ENCODE data around the gene PEX16.

The PEX16 gene

GRCh38 chr11:45927332-45927683 lies 9.6 kb upstream of the PEX16 start:
- peaks cover 70 to 82% of the 10 kb centered on the region in 2 donors for H3K4me1 Mint-ChIP-seq
- peak overlapping the region; percentile 70 for H3K27ac Mint-ChIP-seq
- ATAC-seq (replicated peaks) (no peak), DNase-seq (no peak)
- H3K9me3 Mint-ChIP-seq, result no peaks in the 10 kb centered on the region
- no peaks in the 10 kb centered on the region for H3K27me3 Mint-ChIP-seq
- H3K36me3 Mint-ChIP-seq, result peaks cover 39 to 50% of the 10 kb centered on the region in 2 donors
- peak overlapping the region; percentile 3 to 31 for H3K4me3 Mint-ChIP-seq

GRCh38 chr11:45926536-45927331 lies 9.1 kb upstream of the PEX16 start:
- DNase-seq (no peak), ATAC-seq (replicated peaks) (no peak)
- Mint-ChIP-seq H3K36me3 (peaks cover 33 to 45% of the 10 kb centered on the region in 2 donors), H3K27me3 (no peaks in the 10 kb centered on the region), H3K9me3 (no peaks in the 10 kb centered on the region), H3K4me3 (peak overlapping the region in 1 of 2 donors; percentile 31), H3K4me1 (peaks cover 64 to 78% of the 10 kb centered on the region in 2 donors), H3K27ac (peak overlapping the region; percentile 70)

- Mint-ChIP-seq H3K27ac (peak overlapping the region; percentile 20), H3K4me1 (peaks cover 60 to 78% of the 10 kb centered on the region in 2 donors), H3K36me3 (peaks cover 29 to 39% of the 10 kb centered on the region in 2 donors), H3K27me3 (no peaks in the 10 kb centered on the region), H3K4me3 (no peak overlapping the region), H3K9me3 (no peaks in the 10 kb centered on the region)
- DNase-seq (no peak), ATAC-seq (replicated peaks) (no peak)
Measured at GRCh38 chr11:45926001-45926401, 8.3 kb upstream of the PEX16 start.

- DNase-seq (no peak), ATAC-seq (replicated peaks) (no peak)
- peaks cover 57 to 78% of the 10 kb centered on the region in 2 donors for H3K4me1 Mint-ChIP-seq
- peaks cover 28 to 39% of the 10 kb centered on the region in 2 donors for H3K36me3 Mint-ChIP-seq
- no peak overlapping the region for H3K4me3 Mint-ChIP-seq
- no peaks in the 10 kb centered on the region for H3K27me3 Mint-ChIP-seq
- H3K9me3 Mint-ChIP-seq, result no peaks in the 10 kb centered on the region
- H3K27ac Mint-ChIP-seq, result peak overlapping the region; percentile 79
Measured at GRCh38 chr11:45925550-45925949, 7.9 kb upstream of the PEX16 start.

DNA sequence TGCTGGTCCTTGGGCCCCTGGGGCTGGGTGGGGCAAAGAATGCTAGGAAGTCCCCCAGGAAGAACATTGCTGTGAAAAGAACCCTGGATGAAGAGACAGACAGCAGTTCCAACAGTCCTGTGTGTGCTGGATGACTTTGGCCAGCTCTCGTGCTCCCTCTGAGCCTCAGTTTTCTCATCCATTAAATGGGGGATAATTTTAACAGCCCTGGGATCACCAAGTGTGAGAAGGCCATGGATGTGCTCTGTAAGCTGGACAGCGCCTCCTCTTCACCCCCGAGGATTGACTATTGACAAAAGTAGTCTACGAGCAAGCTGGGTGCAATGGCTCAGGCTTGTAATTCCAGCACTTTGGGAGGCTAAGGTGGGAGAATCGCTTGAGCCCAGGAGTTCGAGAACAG lies 7.2 kb upstream of the PEX16 start:
- peak overlapping the region in 1 of 2 donors; percentile 78 for H3K4me3 Mint-ChIP-seq
- no peaks in the 10 kb centered on the region for H3K9me3 Mint-ChIP-seq
- H3K4me1 Mint-ChIP-seq, result peaks cover 53 to 77% of the 10 kb centered on the region in 2 donors
- H3K27ac Mint-ChIP-seq, result peak overlapping the region; percentile 93
- H3K27me3 Mint-ChIP-seq, result no peaks in the 10 kb centered on the region
- ATAC-seq (replicated peaks) (no peak), DNase-seq (no peak)
- peaks cover 24 to 34% of the 10 kb centered on the region in 2 donors for H3K36me3 Mint-ChIP-seq

DNA sequence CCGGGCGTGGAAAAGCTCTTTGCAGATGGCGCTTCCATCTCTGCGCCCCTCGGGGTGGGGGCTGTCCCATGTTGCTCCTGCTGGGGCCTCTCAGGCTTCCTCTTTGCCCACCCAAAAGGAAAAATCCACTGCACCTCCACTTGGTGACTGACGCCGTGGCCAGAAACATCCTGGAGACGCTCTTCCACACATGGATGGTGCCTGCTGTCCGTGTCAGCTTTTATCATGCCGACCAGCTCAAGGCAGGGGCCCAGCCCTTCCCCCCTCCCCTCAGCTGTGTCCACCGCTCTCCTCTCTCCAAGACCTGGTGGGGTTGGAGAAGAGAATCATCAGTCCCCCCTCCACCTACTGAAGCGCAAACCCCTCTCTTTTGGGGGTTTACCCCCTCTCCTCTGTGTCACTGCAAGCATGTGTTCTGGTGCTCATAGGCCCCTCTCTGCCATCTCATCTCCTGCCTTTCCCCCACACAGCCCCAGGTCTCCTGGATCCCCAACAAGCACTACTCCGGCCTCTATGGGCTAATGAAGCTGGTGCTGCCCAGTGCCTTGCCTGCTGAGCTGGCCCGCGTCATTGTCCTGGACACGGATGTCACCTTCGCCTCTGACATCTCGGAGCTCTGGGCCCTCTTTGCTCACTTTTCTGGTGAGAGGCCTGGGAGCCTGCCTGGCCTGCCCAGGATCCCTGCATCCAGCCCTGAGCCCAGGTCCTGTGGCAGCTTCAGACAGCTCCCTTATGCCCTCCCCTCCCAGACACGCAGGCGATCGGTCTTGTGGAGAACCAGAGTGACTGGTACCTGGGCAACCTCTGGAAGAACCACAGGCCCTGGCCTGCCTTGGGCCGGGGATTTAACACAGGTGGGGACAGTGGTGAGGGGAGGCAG lies 6.6 kb upstream of the PEX16 start:
- peak in 1 of 2 donors; percentile 11 for ATAC-seq (replicated peaks)
- peak overlapping the region; percentile 74 to 78 for H3K4me3 Mint-ChIP-seq

DNA sequence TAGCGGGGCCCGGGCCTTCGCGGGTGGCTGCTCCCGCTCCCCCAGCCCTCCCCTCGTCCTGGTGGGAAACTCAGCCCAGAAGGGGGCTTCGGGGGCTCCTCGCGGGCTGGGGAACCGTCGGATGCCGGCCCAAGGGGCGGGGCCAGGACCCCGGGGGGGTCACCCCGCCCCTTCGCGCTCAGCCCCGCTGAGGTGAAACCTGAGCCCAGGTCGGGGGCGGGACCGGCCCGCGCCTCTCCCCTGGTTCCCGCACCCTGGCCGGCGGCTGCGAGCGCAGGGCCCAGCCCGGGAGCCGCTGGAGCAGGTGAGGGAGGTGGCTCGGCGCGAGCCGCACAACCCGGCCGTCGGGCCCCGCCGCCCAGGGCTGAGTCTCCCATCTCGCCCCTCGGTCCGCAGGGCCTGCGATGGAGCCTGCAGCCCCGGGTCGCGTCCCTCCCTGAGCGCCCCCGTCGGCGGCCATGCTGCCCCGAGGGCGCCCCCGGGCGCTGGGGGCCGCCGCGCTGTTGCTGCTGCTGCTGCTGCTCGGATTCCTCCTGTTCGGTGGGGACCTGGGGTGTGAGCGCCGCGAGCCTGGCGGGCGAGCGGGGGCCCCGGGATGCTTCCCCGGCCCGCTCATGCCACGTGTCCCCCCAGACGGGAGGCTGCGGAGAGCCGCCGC lies 4.9 kb upstream of the PEX16 start, which contains the start of gene LARGE2:
Gene LARGE2, plus strand, starts transcription at position 232 of the 658 bp plus-strand sequence. Its CDS starts 227 bp downstream, at position 459.
- DNase-seq (no peak), ATAC-seq (replicated peaks) (peak in 1 of 2 donors; percentile 4)
- Mint-ChIP-seq H3K27me3 (no peaks in the 10 kb centered on the region), H3K9me3 (no peaks in the 10 kb centered on the region), H3K4me1 (peaks cover 46 to 79% of the 10 kb centered on the region in 2 donors), H3K27ac (peak within 1 kb of the TSS; percentile 95), H3K36me3 (peaks cover 14 to 23% of the 10 kb centered on the region in 2 donors), H3K4me3 (peak within 1 kb of the TSS; percentile 92 to 94)

More for the DNA sequence above, 6.6 kb upstream of the PEX16 start:
- Mint-ChIP-seq H3K27ac (peak overlapping the region; percentile 93), H3K9me3 (no peaks in the 10 kb centered on the region), H3K4me1 (peaks cover 53 to 84% of the 10 kb centered on the region in 2 donors), H3K36me3 (peaks cover 24 to 34% of the 10 kb centered on the region in 2 donors), H3K27me3 (no peaks in the 10 kb centered on the region)
- DNase-seq, result no peak

DNA sequence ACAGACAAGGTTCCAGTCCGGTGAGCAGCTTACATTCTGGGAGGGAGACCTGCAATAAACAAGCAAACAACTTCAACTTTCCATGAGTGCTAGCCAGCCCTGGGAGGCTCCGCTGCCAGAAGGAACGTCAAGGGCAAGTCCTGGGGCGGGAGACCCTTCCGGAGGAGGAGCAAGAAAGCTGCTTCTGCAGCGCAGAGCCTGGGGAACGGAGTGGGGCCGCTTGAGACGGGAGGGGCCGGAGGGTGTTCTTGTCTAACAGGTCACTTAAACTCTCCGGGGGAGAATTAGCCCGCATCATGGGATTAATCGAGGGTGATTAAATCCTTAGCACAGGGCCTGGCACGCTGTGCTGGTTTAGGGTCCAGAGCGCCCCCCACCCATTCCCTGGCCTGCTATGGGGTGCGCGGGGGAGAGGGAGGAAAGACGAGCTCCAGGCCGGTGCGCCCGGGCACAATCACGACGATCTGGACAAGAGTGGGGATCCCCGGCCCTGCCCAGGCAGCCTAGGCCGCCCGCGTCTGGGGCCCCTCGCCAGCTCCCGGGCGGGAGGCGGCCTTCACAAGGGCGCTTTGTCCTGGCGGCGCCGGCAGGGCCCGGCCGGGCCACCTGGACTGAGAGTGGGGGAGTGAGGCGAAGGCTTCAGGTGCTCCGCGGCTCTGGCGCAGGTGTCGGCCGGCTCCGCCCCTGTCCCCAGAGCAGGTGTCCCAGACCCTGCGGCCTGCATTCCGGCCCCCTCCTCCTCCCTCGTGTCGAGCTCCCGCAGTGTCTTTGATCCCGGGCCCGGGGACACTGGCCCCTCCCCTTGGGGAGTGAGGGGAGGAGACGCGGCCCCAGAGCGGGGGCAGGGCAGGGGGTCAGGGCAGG lies 4.1 kb upstream of the PEX16 start:
- Mint-ChIP-seq H3K36me3 (peaks cover 11 to 17% of the 10 kb centered on the region in 2 donors), H3K9me3 (no peaks in the 10 kb centered on the region), H3K4me1 (peaks cover 43 to 75% of the 10 kb centered on the region in 2 donors), H3K4me3 (peak overlapping the region; percentile 68 to 81), H3K27me3 (no peaks in the 10 kb centered on the region), H3K27ac (peak overlapping the region; percentile 67)
- ATAC-seq (replicated peaks) (no peak), DNase-seq (no peak)

- Mint-ChIP-seq H3K9me3 (no peaks in the 10 kb centered on the region), H3K36me3 (peaks cover 11 to 16% of the 10 kb centered on the region in 2 donors), H3K27me3 (no peaks in the 10 kb centered on the region), H3K27ac (peak overlapping the region; percentile 67), H3K4me3 (peak overlapping the region; percentile 68 to 81), H3K4me1 (peaks cover 41 to 75% of the 10 kb centered on the region in 2 donors)
- ATAC-seq (replicated peaks) (no peak), DNase-seq (no peak)
Measured at GRCh38 chr11:45920531-45921477, 3.1 kb upstream of the PEX16 start.

- Mint-ChIP-seq H3K27ac (peak overlapping the region; percentile 59), H3K36me3 (peaks cover 15 to 21% of the 10 kb centered on the region in 2 donors), H3K9me3 (no peaks in the 10 kb centered on the region), H3K4me3 (peak overlapping the region; percentile 21 to 57), H3K4me1 (peaks cover 42 to 76% of the 10 kb centered on the region in 2 donors), H3K27me3 (no peaks in the 10 kb centered on the region)
- no peak for DNase-seq
- ATAC-seq (replicated peaks), result no peak
Measured at GRCh38 chr11:45919806-45920530, 2.3 kb upstream of the PEX16 start.

- no peaks in the 10 kb centered on the region for H3K27me3 Mint-ChIP-seq
- DNase-seq (no peak), ATAC-seq (replicated peaks) (no peak)
- H3K4me3 Mint-ChIP-seq, result peak overlapping the region; percentile 98 to 100
- peaks cover 15 to 21% of the 10 kb centered on the region in 2 donors for H3K36me3 Mint-ChIP-seq
- H3K27ac Mint-ChIP-seq, result peak overlapping the region; percentile 99
- H3K4me1 Mint-ChIP-seq, result peaks cover 36 to 76% of the 10 kb centered on the region in 2 donors
- no peaks in the 10 kb centered on the region for H3K9me3 Mint-ChIP-seq
Measured at GRCh38 chr11:45918962-45919675, 1.4 kb upstream of the PEX16 start.

All from stimulated activated naive B cell treated with anti-CD40 and anti-IgM and Interleukin-4, amounts not matched to agents 10 μg/mL and 1 μg/mL and 100 μg/mL, for 72 hours (primary cell).